ENCODE results near the gene OVAAL.
"Not testable (repeated sequence)": the region's sequence is repeated elsewhere in the genome, so short reads cannot be mapped to it uniquely, and the experiment has no call there.

OVAAL gene

GRCh38 chr1:180540697-180541594 is 17.8 kb upstream of the OVAAL start:
- no peak for DNase-seq

GRCh38 chr1:180542113-180542837 is 16.5 kb upstream of the OVAAL start:
- no peak for DNase-seq

GRCh38 chr1:180542838-180543145 is 16.0 kb upstream of the OVAAL start:
- DNase-seq = no peak

- no peak for DNase-seq
Measured at GRCh38 chr1:180544050-180544449, 14.7 kb upstream of the OVAAL start.

- DNase-seq = no peak
Measured at GRCh38 chr1:180545991-180546390, 12.8 kb upstream of the OVAAL start.

GRCh38 chr1:180548686-180549317 is 10.0 kb upstream of the OVAAL start:
- peak; percentile 65 for DNase-seq

- not testable (repeated sequence) for DNase-seq
Measured at GRCh38 chr1:180549770-180550169, 9.0 kb upstream of the OVAAL start.

GRCh38 chr1:180550241-180550640 is 8.5 kb upstream of the OVAAL start:
- DNase-seq = no peak

- DNase-seq = no peak
Measured at GRCh38 chr1:180551997-180552396, 6.8 kb upstream of the OVAAL start.

- not testable (repeated sequence) for DNase-seq
Measured at GRCh38 chr1:180553046-180553445, 5.7 kb upstream of the OVAAL start.

- no peak for DNase-seq
Measured at GRCh38 chr1:180555411-180555810, 3.4 kb upstream of the OVAAL start.

- no peak for DNase-seq
Measured at GRCh38 chr1:180560200-180560867, 1.6 kb downstream of the OVAAL start.

- DNase-seq = no peak
Measured at GRCh38 chr1:180560868-180561600, 2.3 kb downstream of the OVAAL start.

GRCh38 chr1:180562640-180563025 is 3.9 kb downstream of the OVAAL start:
- DNase-seq = peak; percentile 12

GRCh38 chr1:180563026-180563827 is 4.5 kb downstream of the OVAAL start:
- DNase-seq = no peak

GRCh38 chr1:180565121-180565871 is 6.5 kb downstream of the OVAAL start:
- no peak for DNase-seq

GRCh38 chr1:180566026-180566425 is 7.3 kb downstream of the OVAAL start:
- no peak for DNase-seq

- DNase-seq = no peak
Measured at GRCh38 chr1:180566495-180566894, 7.7 kb downstream of the OVAAL start.

GRCh38 chr1:180567654-180568053 is 8.9 kb downstream of the OVAAL start:
- no peak for DNase-seq

GRCh38 chr1:180568184-180568583 is 9.4 kb downstream of the OVAAL start:
- DNase-seq = no peak
